HUES6 (cell line): ENCODE measurements around the gene RPL3.
"Not testable (repeated sequence)": the region's sequence is repeated elsewhere in the genome, so short reads cannot be mapped to it uniquely, and the experiment has no call there.

Source experiments
- H3K27ac ChIP-seq: 2 replicates; pipeline ENCODE4 v1.7.0; 2013; ENCODE audit warnings: low read depth, mild to moderate bottlenecking, low read length, inconsistent platforms
- H3K27me3 ChIP-seq: 2 replicates; pipeline ENCODE4 v1.6.1; 2013; ENCODE audit warnings: low read length; ENCODE audit not compliant: control insufficient read depth, insufficient read depth
- H3K36me3 ChIP-seq: 2 replicates; pipeline ENCODE4 v1.6.1; 2013; ENCODE audit warnings: low read length; ENCODE audit not compliant: control insufficient read depth, insufficient read depth
- H3K4me1 ChIP-seq: 2 replicates; pipeline ENCODE4 v1.6.1; 2013; ENCODE audit warnings: low read length; ENCODE audit not compliant: control insufficient read depth, insufficient read depth
- H3K4me3 ChIP-seq: 2 replicates; pipeline ENCODE4 v1.5.1; 2013; ENCODE audit warnings: low read depth, low read length
- H3K9ac ChIP-seq: one replicate; pipeline ENCODE4 v1.6.1; 2013; ENCODE audit warnings: mild to moderate bottlenecking, low read length
- H3K9me3 ChIP-seq: 2 replicates; pipeline ENCODE4 v1.6.1; 2013; ENCODE audit warnings: low read depth, low read length; ENCODE audit not compliant: control insufficient read depth, insufficient read depth

RPL3 gene

GRCh38 chr22:39336411-39336810 lies 17.0 kb upstream of the RPL3 start:
- H3K27me3 ChIP-seq: no peaks in the 10 kb centered on the region
- H3K9me3 ChIP-seq: no peaks in the 10 kb centered on the region
- no peak overlapping the region for H3K9ac ChIP-seq
- no peak overlapping the region for H3K4me3 ChIP-seq
- no peaks in the 10 kb centered on the region for H3K36me3 ChIP-seq
- no peaks in the 10 kb centered on the region for H3K4me1 ChIP-seq
- H3K27ac ChIP-seq: no peak overlapping the region

GRCh38 chr22:39332441-39333064 lies 13.1 kb upstream of the RPL3 start:
- H3K9ac ChIP-seq: no peak overlapping the region
- no peaks in the 10 kb centered on the region for H3K27me3 ChIP-seq
- H3K4me1 ChIP-seq: no peaks in the 10 kb centered on the region
- no peaks in the 10 kb centered on the region for H3K9me3 ChIP-seq
- H3K27ac ChIP-seq: no peak overlapping the region
- no peak overlapping the region for H3K4me3 ChIP-seq
- no peaks in the 10 kb centered on the region for H3K36me3 ChIP-seq

GRCh38 chr22:39330553-39330952 lies 11.1 kb upstream of the RPL3 start:
- H3K27ac ChIP-seq, H3K4me3 ChIP-seq, H3K4me1 ChIP-seq, H3K27me3 ChIP-seq, H3K9ac ChIP-seq, H3K36me3 ChIP-seq, H3K9me3 ChIP-seq: not testable (repeated sequence)

DNA sequence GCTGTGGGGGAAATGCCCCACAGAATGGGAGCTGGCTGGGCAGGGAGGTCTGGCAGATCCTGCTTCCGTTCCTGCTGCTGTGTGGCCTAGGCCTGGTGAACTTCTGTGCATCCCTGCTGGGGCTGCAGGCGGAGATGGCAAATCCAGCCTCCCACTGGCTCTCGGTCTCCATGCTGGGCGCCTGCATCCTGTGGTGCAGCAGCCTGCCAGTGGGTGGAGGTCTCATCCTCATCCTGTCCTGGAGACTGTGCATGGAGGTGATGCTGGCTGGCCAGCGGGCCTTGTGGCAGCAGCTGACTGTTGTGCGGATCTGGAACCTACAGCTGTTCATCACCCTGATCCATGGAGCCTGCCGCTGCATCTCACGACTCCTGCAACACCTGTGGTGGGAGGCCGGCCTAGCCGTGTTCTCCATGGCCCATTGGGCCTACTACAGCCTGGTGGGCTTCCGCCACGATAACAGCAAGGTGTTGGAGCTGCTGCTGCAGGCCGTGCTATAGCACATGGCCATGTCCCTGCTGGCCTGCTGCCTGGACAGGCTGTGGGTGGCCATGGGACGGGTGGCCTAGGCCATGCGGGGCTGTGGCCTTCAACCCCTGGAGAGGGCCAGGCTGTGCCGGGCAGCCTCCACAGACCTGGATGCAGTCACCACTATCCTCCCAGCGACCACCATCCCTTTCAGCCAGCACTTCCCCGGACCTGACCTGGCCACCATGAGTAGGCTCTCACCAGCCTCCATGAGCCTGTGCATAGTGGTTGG lies 8.8 kb upstream of the RPL3 start:
- no peaks in the 10 kb centered on the region for H3K4me1 ChIP-seq
- no peak overlapping the region for H3K27ac ChIP-seq
- H3K27me3 ChIP-seq: no peaks in the 10 kb centered on the region
- no peak overlapping the region for H3K4me3 ChIP-seq
- no peak overlapping the region for H3K9ac ChIP-seq
- H3K36me3 ChIP-seq: no peaks in the 10 kb centered on the region
- no peaks in the 10 kb centered on the region for H3K9me3 ChIP-seq

- H3K9me3 ChIP-seq: no peaks in the 10 kb centered on the region
- no peak overlapping the region for H3K27ac ChIP-seq
- no peak overlapping the region for H3K9ac ChIP-seq
- H3K27me3 ChIP-seq: no peaks in the 10 kb centered on the region
- H3K4me1 ChIP-seq: no peaks in the 10 kb centered on the region
- H3K36me3 ChIP-seq: no peaks in the 10 kb centered on the region
- no peak overlapping the region for H3K4me3 ChIP-seq
Measured at GRCh38 chr22:39325392-39325932, 6.0 kb upstream of the RPL3 start.

GRCh38 chr22:39320616-39321029 lies 1.2 kb upstream of the RPL3 start:
- H3K36me3 ChIP-seq: peaks cover 35% of the 10 kb centered on the region
- H3K9me3 ChIP-seq, H3K27me3 ChIP-seq: not testable (repeated sequence)
- peak overlapping the region; percentile 91; the same call in 1 of the 2 replicates for H3K27ac ChIP-seq
- peak overlapping the region; percentile 80 for H3K4me3 ChIP-seq
- H3K4me1 ChIP-seq: peaks cover 17% of the 10 kb centered on the region
- H3K9ac ChIP-seq: peak overlapping the region; percentile 50

DNA sequence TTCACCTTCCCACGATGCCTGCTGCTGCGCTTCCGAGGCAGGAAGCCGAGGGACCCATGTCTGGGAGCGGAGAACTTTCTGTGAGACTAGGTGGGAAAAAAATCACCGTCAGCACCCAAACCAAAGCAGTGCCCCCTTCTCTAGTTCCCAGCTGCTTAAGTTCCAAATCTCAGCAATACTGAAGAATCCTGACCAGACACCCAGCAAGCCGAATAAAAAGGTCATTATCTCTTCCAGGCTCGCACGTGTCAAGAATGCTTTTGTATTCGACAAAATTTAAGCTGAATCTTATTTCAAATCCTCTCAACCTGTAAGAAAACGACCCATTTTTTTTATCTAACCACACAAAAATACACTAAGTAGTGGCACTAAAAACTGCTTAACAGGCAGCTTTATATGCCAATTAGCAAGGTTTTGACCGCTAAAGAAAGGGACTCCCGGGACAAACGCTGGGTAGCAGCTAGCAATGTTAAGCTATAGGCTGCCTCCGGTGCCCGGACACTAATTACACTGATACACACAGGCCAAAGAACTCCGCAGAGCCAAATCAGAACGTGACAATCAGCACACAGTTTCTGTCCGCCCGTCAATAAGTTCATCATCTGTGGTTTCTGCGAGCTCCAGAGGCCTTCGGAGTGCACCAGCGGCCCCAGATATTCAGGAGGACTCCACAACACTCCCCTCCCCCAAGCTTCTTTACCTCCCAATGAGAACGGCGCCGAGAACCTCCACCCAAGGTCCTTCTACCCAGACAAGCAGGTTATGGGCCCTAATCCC lies 728 bp downstream of the RPL3 start:
- no peaks in the 10 kb centered on the region for H3K27me3 ChIP-seq
- peak overlapping the region; percentile 99 for H3K9ac ChIP-seq
- H3K9me3 ChIP-seq: no peaks in the 10 kb centered on the region
- H3K4me1 ChIP-seq: peaks cover 17% of the 10 kb centered on the region
- peak overlapping the region; percentile 80 for H3K4me3 ChIP-seq
- peak overlapping the region; percentile 91 for H3K27ac ChIP-seq
- peaks cover 55% of the 10 kb centered on the region for H3K36me3 ChIP-seq

DNA sequence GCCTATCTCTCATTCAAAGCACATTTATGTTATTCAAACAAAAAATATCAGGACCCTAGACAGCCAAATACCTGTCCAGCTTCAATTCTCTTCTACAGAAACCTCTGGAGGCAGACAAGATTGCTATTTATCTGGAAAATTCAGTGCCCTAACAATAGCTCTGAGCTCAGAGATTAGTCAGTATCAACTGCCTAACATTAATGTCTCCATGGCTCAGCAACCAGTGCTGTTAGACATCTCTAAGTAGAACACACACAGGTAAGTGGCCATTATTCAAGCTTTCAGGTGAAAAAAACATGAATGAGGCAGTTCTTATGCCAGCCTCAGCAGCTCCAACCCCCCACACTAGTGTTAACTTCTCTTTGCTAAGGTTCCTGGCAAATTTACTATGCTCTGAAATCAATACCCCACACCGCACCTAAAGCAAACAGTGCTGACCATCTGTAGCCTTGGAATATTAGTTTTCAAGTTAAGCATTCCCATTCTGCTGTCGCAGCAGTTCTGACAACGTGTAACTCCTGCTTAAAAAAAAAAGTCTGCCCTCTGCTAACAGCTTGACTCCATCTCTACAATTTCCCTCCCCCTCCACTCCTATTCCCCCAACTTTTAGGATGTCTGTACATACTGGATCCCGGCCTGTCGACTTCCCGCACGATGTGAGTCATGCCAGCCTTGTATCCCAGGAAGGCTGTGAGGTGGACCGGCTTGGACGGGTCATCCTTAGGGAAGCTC lies 1.5 kb downstream of the RPL3 start:
- Histone ChIP-seq H3K9me3 (no peaks in the 10 kb centered on the region), H3K4me1 (peaks cover 17% of the 10 kb centered on the region), H3K4me3 (peak overlapping the region; percentile 80), H3K27me3 (no peaks in the 10 kb centered on the region), H3K36me3 (peaks cover 62% of the 10 kb centered on the region), H3K9ac (peak overlapping the region; percentile 99), H3K27ac (peak overlapping the region; percentile 91)

- no peaks in the 10 kb centered on the region for H3K27me3 ChIP-seq
- H3K27ac ChIP-seq: peak overlapping the region; percentile 91
- H3K9me3 ChIP-seq: no peaks in the 10 kb centered on the region
- peak overlapping the region; percentile 99 for H3K9ac ChIP-seq
- peaks cover 69% of the 10 kb centered on the region for H3K36me3 ChIP-seq
- peak overlapping the region; percentile 80 for H3K4me3 ChIP-seq
- H3K4me1 ChIP-seq: peaks cover 17% of the 10 kb centered on the region
Measured at GRCh38 chr22:39317084-39317774, 2.2 kb downstream of the RPL3 start.

- Histone ChIP-seq H3K36me3 (peaks cover 76% of the 10 kb centered on the region), H3K27ac (no peak overlapping the region), H3K9ac (peak overlapping the region; percentile 99)
Measured at GRCh38 chr22:39316440-39317083, 2.9 kb downstream of the RPL3 start.

More at GRCh38 chr22:39316440-39317083, 2.9 kb downstream of the RPL3 start:
- no peaks in the 10 kb centered on the region for H3K27me3 ChIP-seq
- H3K4me1 ChIP-seq: peaks cover 17% of the 10 kb centered on the region
- H3K4me3 ChIP-seq: peak overlapping the region; percentile 80
- no peaks in the 10 kb centered on the region for H3K9me3 ChIP-seq
